Transverse colon (tissue), 4 donors: ENCODE data around the gene GALNT17. TPM values are rescaled to one million over a fixed set of nuclear protein-coding genes. Genes with fewer than 3 reads are reported as not detected.

Source experiments
- DNase-seq: peaks from one replicate; pipeline ENCODE4 v3.0.0-alpha.2; 2019
- H3K27ac ChIP-seq, 4 donors: fragments of 200-600 bp; sonication (generic); 2 replicates each; pipeline ENCODE4 v1.5.1; 2016 to 2018; ENCODE audit warnings: inconsistent platforms in 4 of 4
- H3K27me3 ChIP-seq: fragments of 200-600 bp; sonication (generic); 2 replicates; pipeline ENCODE4 v1.5.1; 2017; ENCODE audit warnings: inconsistent platforms
- H3K36me3 ChIP-seq, 4 donors: fragments of 200-600 bp; sonication (generic); 2 replicates each; pipeline ENCODE4 v1.5.1; 2017 to 2019; ENCODE audit warnings: inconsistent platforms in 4 of 4
- H3K4me1 ChIP-seq, 4 donors: fragments of 200-600 bp; sonication (generic); 2 replicates each; pipeline ENCODE4 v1.5.1; 2017 to 2020; ENCODE audit warnings: inconsistent platforms in 4 of 4
- H3K4me3 ChIP-seq, 4 donors: fragments of 200-600 bp; sonication (generic); 1 replicate in 1 of 4; 2 replicates in 3 of 4; pipeline versions ENCODE4 v1.5.1 to v1.6.1; 2017 to 2019; ENCODE audit warnings: inconsistent platforms in 4 of 4
- H3K9me3 ChIP-seq, 2 donors: fragments of 200-600 bp; sonication (generic); 2 replicates each; pipeline ENCODE4 v1.5.1; 2017 to 2019; ENCODE audit warnings: inconsistent platforms in 2 of 2
- EP300 ChIP-seq: sonication (generic); formaldehyde crosslinking; IDR thresholded peaks from one replicate; pipeline ENCODE4 v1.6.1; 2017; ENCODE audit warnings: antibody characterized with exemption, low read depth
- POLR2A ChIP-seq: fragments of 450-650 bp; IDR thresholded peaks from one replicate; pipeline ENCODE4 v1.6.1; 2016; ENCODE audit warnings: antibody characterized with exemption, mild to moderate bottlenecking, moderate library complexity
- POLR2AphosphoS5 ChIP-seq, 3 donors: sonication (generic); formaldehyde crosslinking; IDR thresholded peaks; one replicate each; pipeline ENCODE4 v1.6.1; 2016; ENCODE audit warnings: antibody characterized with exemption in 3 of 3
- whole genome bisulfite sequencing, 2 donors: methylation state at CpG; one replicate each; pipeline ENCODE4 v1.1.5; 2018; ENCODE audit warnings: low coverage in 1 of 2; 5-methylcytosine and 5-hydroxymethylcytosine counted together
- in situ Hi-C, 4 donors: fragments of 200-750 bp; cut with MboI; loops; one replicate each; pipeline versions ENCODE4 v1.15.0 to v1.15.1; 2017; ENCODE audit warnings: low sequenced_read_pairs in 3 of 4, low pct_ligation_motif_present in 1 of 4, low pct_unique_long_range_greater_than_20kb in 1 of 4
- intact Hi-C: fragments of 100-400 bp; cut with DNase I; formaldehyde crosslinking; loops from one replicate; pipeline ENCODE4 v1.15.1; 2023; ENCODE audit warnings: low total_unique reads
- total RNA-seq, 4 donors: library from RNA; depleted of rRNA; stranded (reverse); fragments of >200 nt; gene quantifications; one replicate each; pipeline ENCODE4 v1.1.0, GENCODE V29; 2016
- TF ChIP-seq, protein P1 (sequence below), 5 experiments: fragments of 200-600 bp in 3 of 5; fragments of 450-650 bp in 2 of 5; sonication (generic) in 3 of 5; IDR thresholded peaks; 1 replicate in 2 of 5; 2 replicates in 3 of 5; pipeline ENCODE4 v1.5.1; 2016 to 2017; ENCODE audit warnings: antibody characterized with exemption in 5 of 5, inconsistent platforms in 3 of 5, mild to moderate bottlenecking in 2 of 5, moderate library complexity in 1 of 5

The GALNT17 gene
- total RNA-seq, 4 donors from 2014 or later, result 2.6 to 6.6 (median 5.7) TPM

DNA sequence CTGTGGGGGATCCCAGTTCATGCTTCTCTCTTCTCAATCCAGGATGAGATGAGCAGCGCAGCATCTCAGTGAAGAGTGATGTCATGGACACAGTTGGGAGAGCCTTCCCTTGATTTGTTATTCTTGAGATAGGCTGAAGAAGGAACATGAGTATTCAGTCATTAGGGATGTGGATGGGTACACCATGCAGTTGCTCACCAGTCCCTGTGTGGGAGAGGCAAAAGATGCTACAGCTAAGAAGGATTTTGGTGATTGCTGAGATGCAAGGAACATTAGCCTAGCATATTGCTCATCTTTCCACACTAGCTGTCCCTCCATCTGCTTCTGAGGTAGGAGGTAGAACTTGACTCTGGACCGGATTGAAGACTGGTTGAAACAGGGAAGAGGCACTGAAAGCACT lies 179.6 kb downstream of the GALNT17 start:
- in situ Hi-C loops, result no loop called here
- TF ChIP-seq POLR2A (no peak), POLR2AphosphoS5 (IDR thresholded peaks at IDR 0.05) (no peak), EP300 (no peak)
- TF ChIP-seq, protein P1, sequence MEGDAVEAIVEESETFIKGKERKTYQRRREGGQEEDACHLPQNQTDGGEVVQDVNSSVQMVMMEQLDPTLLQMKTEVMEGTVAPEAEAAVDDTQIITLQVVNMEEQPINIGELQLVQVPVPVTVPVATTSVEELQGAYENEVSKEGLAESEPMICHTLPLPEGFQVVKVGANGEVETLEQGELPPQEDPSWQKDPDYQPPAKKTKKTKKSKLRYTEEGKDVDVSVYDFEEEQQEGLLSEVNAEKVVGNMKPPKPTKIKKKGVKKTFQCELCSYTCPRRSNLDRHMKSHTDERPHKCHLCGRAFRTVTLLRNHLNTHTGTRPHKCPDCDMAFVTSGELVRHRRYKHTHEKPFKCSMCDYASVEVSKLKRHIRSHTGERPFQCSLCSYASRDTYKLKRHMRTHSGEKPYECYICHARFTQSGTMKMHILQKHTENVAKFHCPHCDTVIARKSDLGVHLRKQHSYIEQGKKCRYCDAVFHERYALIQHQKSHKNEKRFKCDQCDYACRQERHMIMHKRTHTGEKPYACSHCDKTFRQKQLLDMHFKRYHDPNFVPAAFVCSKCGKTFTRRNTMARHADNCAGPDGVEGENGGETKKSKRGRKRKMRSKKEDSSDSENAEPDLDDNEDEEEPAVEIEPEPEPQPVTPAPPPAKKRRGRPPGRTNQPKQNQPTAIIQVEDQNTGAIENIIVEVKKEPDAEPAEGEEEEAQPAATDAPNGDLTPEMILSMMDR (IDR thresholded peaks at IDR 0.05), result no peak
- Histone ChIP-seq H3K4me1 (peaks cover 0 to 9% (median 0%) of the 10 kb centered on the region in 4 donors), H3K9me3 (no peaks in the 10 kb centered on the region), H3K36me3 (no peaks in the 10 kb centered on the region), H3K27ac (no peak overlapping the region), H3K4me3 (no peak overlapping the region), H3K27me3 (no peaks in the 10 kb centered on the region)
- 58 to 82% methylated on average over 2 of the region's 2 CpGs for WGBS, 2 donors
- intact Hi-C loops, result no loop called here
- no peak for DNase-seq

- Histone ChIP-seq H3K9me3 (no peaks in the 10 kb centered on the region), H3K4me1 (peaks cover 0 to 4% (median 0%) of the 10 kb centered on the region in 4 donors), H3K36me3 (no peaks in the 10 kb centered on the region), H3K27ac (no peak overlapping the region), H3K4me3 (no peak overlapping the region), H3K27me3 (no peaks in the 10 kb centered on the region)
- intact Hi-C loops, result no loop called here
- no peak for TF ChIP-seq POLR2A
- in situ Hi-C loops, result no loop called here
- WGBS, 2 donors, result 83 to 87% methylated on average over 3 of the region's 3 CpGs
- no peak for DNase-seq
Measured at GRCh38 chr7:71312755-71313490, 181.0 kb downstream of the GALNT17 start.

DNA sequence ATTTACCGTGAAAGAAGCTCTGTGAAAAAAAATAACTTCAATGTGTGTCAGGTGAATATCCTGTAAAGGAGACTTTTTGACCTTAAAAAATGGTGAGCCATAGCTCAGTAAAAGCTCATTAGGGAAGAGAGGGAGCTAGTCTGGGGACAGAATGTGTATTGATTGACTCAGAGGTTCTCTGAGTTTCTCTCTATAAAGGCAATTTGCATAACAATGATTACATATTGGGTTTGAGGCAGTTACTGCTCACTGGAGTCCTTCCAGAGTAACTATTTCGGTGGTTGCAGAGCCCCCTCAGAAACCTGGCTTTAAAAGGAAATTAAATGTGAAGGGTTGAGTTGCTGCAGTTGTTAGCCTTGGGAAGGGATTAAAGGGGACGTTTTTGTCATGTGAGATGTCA lies 181.6 kb downstream of the GALNT17 start:
- WGBS, 2 donors, result 20 to 30% methylated on average over 2 to 3 of the region's 3 CpGs
- DNase-seq, result no peak
- Histone ChIP-seq H3K36me3 (no peaks in the 10 kb centered on the region), H3K4me1 (peaks cover 0 to 4% (median 0%) of the 10 kb centered on the region in 4 donors), H3K4me3 (no peak overlapping the region), H3K27me3 (no peaks in the 10 kb centered on the region), H3K27ac (no peak overlapping the region), H3K9me3 (no peaks in the 10 kb centered on the region)
- intact Hi-C loops (no loop called here), in situ Hi-C loops (no loop called here)
- TF ChIP-seq EP300 (no peak), POLR2A (no peak), POLR2AphosphoS5 (IDR thresholded peaks at IDR 0.05) (no peak)
- TF ChIP-seq, protein P1 (IDR thresholded peaks at IDR 0.05), result no peak

GRCh38 chr7:71320916-71321315 lies 189.0 kb downstream of the GALNT17 start:
- Histone ChIP-seq H3K9me3 (no peaks in the 10 kb centered on the region), H3K4me3 (no peak overlapping the region), H3K4me1 (no peaks in the 10 kb centered on the region), H3K27me3 (no peaks in the 10 kb centered on the region), H3K27ac (no peak overlapping the region), H3K36me3 (no peaks in the 10 kb centered on the region)
- intact Hi-C loops (no loop called here), in situ Hi-C loops (no loop called here)
- TF ChIP-seq POLR2A (no peak), EP300 (no peak), POLR2AphosphoS5 (IDR thresholded peaks at IDR 0.05) (no peak)
- TF ChIP-seq, protein P1 (IDR thresholded peaks at IDR 0.05), result no peak
- no peak for DNase-seq
- 77 to 85% methylated on average over 2 of the region's 2 CpGs for WGBS, 2 donors

DNA sequence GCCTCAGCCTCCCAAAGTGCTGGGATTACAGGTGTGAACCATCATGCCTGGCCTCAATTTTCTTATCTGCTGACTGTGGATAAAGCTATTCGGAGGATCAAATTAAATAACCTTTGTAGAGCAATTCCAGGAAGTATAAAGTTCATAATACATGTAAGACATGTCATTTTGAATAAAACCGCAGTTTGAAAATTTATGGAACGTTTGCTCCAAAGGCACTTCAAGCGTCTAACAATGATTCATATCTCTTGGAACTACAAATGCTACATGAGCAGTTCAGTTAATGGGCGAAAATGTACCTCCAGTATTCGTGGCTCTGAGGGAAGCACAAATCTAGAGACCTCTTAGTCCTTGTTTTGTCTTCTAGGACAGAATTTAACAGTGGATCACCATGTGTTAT lies 190.3 kb downstream of the GALNT17 start:
- Histone ChIP-seq H3K4me3 (no peak overlapping the region), H3K4me1 (no peaks in the 10 kb centered on the region), H3K36me3 (no peaks in the 10 kb centered on the region), H3K27ac (no peak overlapping the region), H3K9me3 (no peaks in the 10 kb centered on the region), H3K27me3 (no peaks in the 10 kb centered on the region)
- in situ Hi-C loops, result no loop called here
- intact Hi-C loops, result no loop called here
- no peak for DNase-seq
- WGBS, 2 donors, result 57 to 66% methylated on average over 6 of the region's 6 CpGs
- no peak for TF ChIP-seq POLR2AphosphoS5 (IDR thresholded peaks at IDR 0.05)
- TF ChIP-seq EP300, result no peak
- TF ChIP-seq, protein P1 (IDR thresholded peaks at IDR 0.05), result no peak
- TF ChIP-seq POLR2A, result no peak
